Nephron progenitor cell (in vitro differentiated cells): Measurements from ENCODE around the gene VAPA.

Experiments used
- DNase-seq: peaks from one replicate; pipeline ENCODE4 v3.0.0; 2021
- H3K27ac Mint-ChIP-seq: 2 replicates; pipeline ENCODE4 v1.8.0; 2021; ENCODE audit warnings: mild to moderate bottlenecking, moderate library complexity, mixed read lengths
- H3K27me3 Mint-ChIP-seq: 2 replicates; pipeline ENCODE4 v1.8.0; 2021; ENCODE audit warnings: mild to moderate bottlenecking, low read depth, mixed read lengths; ENCODE audit not compliant: poor library complexity
- H3K36me3 Mint-ChIP-seq: 2 replicates; pipeline ENCODE4 v1.8.0; 2021; ENCODE audit warnings: low read depth, mixed read lengths
- H3K4me1 Mint-ChIP-seq: 2 replicates; pipeline ENCODE4 v1.8.0; 2021; ENCODE audit warnings: mixed read lengths
- H3K4me3 Mint-ChIP-seq: 2 replicates; pipeline ENCODE4 v1.8.0; 2021; ENCODE audit warnings: mild to moderate bottlenecking, moderate library complexity, mixed read lengths
- H3K9me3 Mint-ChIP-seq: 2 replicates; pipeline ENCODE4 v1.8.0; 2021; ENCODE audit warnings: mild to moderate bottlenecking, moderate library complexity, mixed read lengths
- CTCF ChIP-seq: fragments of 200-600 bp; sonication (generic); IDR thresholded peaks from 2 replicates; pipeline ENCODE4 v1.5.0; 2021; ENCODE audit warnings: antibody characterized with exemption

Gene VAPA

GRCh38 chr18:9985641-9986040 is 71.8 kb downstream of the VAPA start:
- no peak for DNase-seq
- no peak overlapping the region for H3K27ac Mint-ChIP-seq
- peaks cover 3% of the 10 kb centered on the region for H3K27me3 Mint-ChIP-seq
- H3K4me3 Mint-ChIP-seq = no peak overlapping the region
- H3K4me1 Mint-ChIP-seq = peaks cover 25% of the 10 kb centered on the region
- TF ChIP-seq CTCF = no peak
- no peaks in the 10 kb centered on the region for H3K36me3 Mint-ChIP-seq
- peaks cover 23% of the 10 kb centered on the region for H3K9me3 Mint-ChIP-seq

- no peak for TF ChIP-seq CTCF
- H3K36me3 Mint-ChIP-seq = no peaks in the 10 kb centered on the region
- H3K4me1 Mint-ChIP-seq = peaks cover 25% of the 10 kb centered on the region
- no peak for DNase-seq
- peaks cover 16% of the 10 kb centered on the region for H3K9me3 Mint-ChIP-seq
- peaks cover 3% of the 10 kb centered on the region for H3K27me3 Mint-ChIP-seq
- no peak overlapping the region for H3K27ac Mint-ChIP-seq
- H3K4me3 Mint-ChIP-seq = no peak overlapping the region
Measured at GRCh38 chr18:9986156-9986930, 72.5 kb downstream of the VAPA start.

- H3K9me3 Mint-ChIP-seq = peaks cover 6% of the 10 kb centered on the region
- peaks cover 6% of the 10 kb centered on the region for H3K27me3 Mint-ChIP-seq
- no peak overlapping the region for H3K27ac Mint-ChIP-seq
- DNase-seq = no peak
- no peak overlapping the region for H3K4me3 Mint-ChIP-seq
- no peak for TF ChIP-seq CTCF
- no peaks in the 10 kb centered on the region for H3K36me3 Mint-ChIP-seq
- peaks cover 25% of the 10 kb centered on the region for H3K4me1 Mint-ChIP-seq
Measured at GRCh38 chr18:9987345-9987744, 73.5 kb downstream of the VAPA start.

- no peak for DNase-seq
- no peak for TF ChIP-seq CTCF
- Mint-ChIP-seq H3K9me3 (peaks cover 3% of the 10 kb centered on the region), H3K4me3 (no peak overlapping the region), H3K27me3 (peaks cover 6% of the 10 kb centered on the region), H3K27ac (no peak overlapping the region), H3K36me3 (no peaks in the 10 kb centered on the region), H3K4me1 (peaks cover 30% of the 10 kb centered on the region)
Measured at GRCh38 chr18:9987931-9988330, 74.1 kb downstream of the VAPA start.

GRCh38 chr18:9988665-9989064 is 74.8 kb downstream of the VAPA start:
- Mint-ChIP-seq H3K4me1 (peaks cover 37% of the 10 kb centered on the region), H3K36me3 (no peaks in the 10 kb centered on the region), H3K27me3 (peaks cover 6% of the 10 kb centered on the region), H3K4me3 (no peak overlapping the region), H3K9me3 (no peaks in the 10 kb centered on the region), H3K27ac (no peak overlapping the region)
- no peak for DNase-seq
- no peak for TF ChIP-seq CTCF

GRCh38 chr18:9989481-9989880 is 75.7 kb downstream of the VAPA start:
- H3K36me3 Mint-ChIP-seq = no peaks in the 10 kb centered on the region
- DNase-seq = no peak

More at GRCh38 chr18:9989481-9989880, 75.7 kb downstream of the VAPA start:
- Mint-ChIP-seq H3K9me3 (no peaks in the 10 kb centered on the region), H3K27me3 (peaks cover 6% of the 10 kb centered on the region), H3K27ac (no peak overlapping the region), H3K4me3 (no peak overlapping the region), H3K4me1 (peaks cover 45% of the 10 kb centered on the region)
- TF ChIP-seq CTCF = no peak
